PC-3 (cell line): ENCODE data around the gene ADARB2. TPM values are rescaled to one million over a fixed set of nuclear protein-coding genes. Genes with fewer than 3 reads are reported as not detected.
"Not testable (repeated sequence)": the region's sequence is repeated elsewhere in the genome, so short reads cannot be mapped to it uniquely, and the experiment has no call there.

ENCODE experiments used
- ATAC-seq: fragments of 200-7000 bp; cut with Tn5 transposase; 2 replicates; pipeline ENCODE4 v1.9.1; 2020; ENCODE audit warnings: mild to moderate bottlenecking, moderate library complexity
- BruUV-seq: library from RNA; stranded (reverse); fragments of 400-500 nt; replicated peaks from 2 replicates; lab custom pipeline; 2021; lab: Mats Ljungman, UMichigan
- CTCF ChIA-PET: fragments of 300-600 bp; sonication (Branson Sonifier 250); formaldehyde crosslinking; loops from one replicate; lab custom pipeline; 2022; ENCODE audit warnings: antibody characterized with exemption; lab: Charles Lee
- POLR2A ChIA-PET: fragments of 300-600 bp; sonication (Branson Sonifier 250); formaldehyde crosslinking; loops from one replicate; lab custom pipeline; 2022; ENCODE audit warnings: antibody characterized with exemption; ENCODE audit not compliant: unreplicated experiment; lab: Charles Lee
- DNase-seq: peaks from one replicate; pipeline ENCODE4 v3.0.0-alpha.2; 2015
- H2AFZ ChIP-seq: fragments of 300-600 bp; sonication (generic); 2 replicates; pipeline ENCODE4 v1.6.0; 2016; ENCODE audit warnings: antibody characterized with exemption, low read length
- H3F3A ChIP-seq: fragments of 300-600 bp; sonication (generic); one replicate; pipeline ENCODE4 v1.6.0; 2017; ENCODE audit warnings: antibody characterized with exemption, low read length, control low read depth, mild to moderate bottlenecking; ENCODE audit not compliant: unreplicated experiment
- H3K27ac ChIP-seq: fragments of 300-600 bp; sonication (generic); 2 replicates; pipeline ENCODE4 v1.5.1; 2016; ENCODE audit warnings: mild to moderate bottlenecking, low read length
- H3K27me3 ChIP-seq: fragments of 300-600 bp; sonication (generic); 2 replicates; pipeline ENCODE4 v1.6.1; 2016; ENCODE audit warnings: low read length, mixed read lengths
- H3K36me3 ChIP-seq: fragments of 300-600 bp; sonication (generic); 2 replicates; pipeline ENCODE4 v1.6.1; 2016; ENCODE audit warnings: low read depth, mixed run types, low read length, mixed read lengths
- H3K4me1 ChIP-seq: fragments of 300-600 bp; sonication (generic); 2 replicates; pipeline ENCODE4 v1.5.1; 2016; ENCODE audit warnings: low read length; ENCODE audit not compliant: insufficient read depth
- H3K4me2 ChIP-seq: fragments of 300-600 bp; sonication (generic); 2 replicates; pipeline ENCODE4 v1.6.0; 2016; ENCODE audit warnings: low read length
- H3K4me3 ChIP-seq: fragments of 300-600 bp; sonication (generic); 2 replicates; pipeline ENCODE4 v1.5.1; 2016; ENCODE audit warnings: mild to moderate bottlenecking, low read length, mixed read lengths
- H3K79me2 ChIP-seq: fragments of 300-600 bp; sonication (generic); 2 replicates; pipeline ENCODE4 v1.6.1; 2017; ENCODE audit warnings: low read length, mixed read lengths
- H3K9ac ChIP-seq: fragments of 300-600 bp; sonication (generic); 2 replicates; pipeline ENCODE4 v1.6.0; 2016; ENCODE audit warnings: mild to moderate bottlenecking, low read length
- H3K9me2 ChIP-seq: fragments of 300-600 bp; sonication (generic); replicated peaks from 2 replicates; pipeline ENCODE4 v1.6.1; 2016; ENCODE audit warnings: mixed run types, low read length, mixed read lengths
- H3K9me3 ChIP-seq: fragments of 300-600 bp; sonication (generic); 2 replicates; pipeline ENCODE4 v1.6.1; 2016; ENCODE audit warnings: low read length, mixed read lengths
- H4K20me1 ChIP-seq: fragments of 300-600 bp; sonication (generic); 2 replicates; pipeline ENCODE4 v1.6.1; 2016; ENCODE audit warnings: low read length, mixed read lengths
- EZH2 ChIP-seq: fragments of 300-600 bp; sonication (generic); IDR thresholded peaks from one replicate; pipeline ENCODE4 v1.6.1; 2017; ENCODE audit warnings: antibody characterized with exemption, mild to moderate bottlenecking, low read length; ENCODE audit not compliant: unreplicated experiment
- EZH2phosphoT487 ChIP-seq: fragments of 300-600 bp; sonication (generic); IDR thresholded peaks from 2 replicates; pipeline ENCODE4 v1.6.1; 2018; ENCODE audit warnings: mild to moderate bottlenecking, antibody characterized with exemption, low read length, borderline replicate concordance
- intact Hi-C: fragments of 100-400 bp; cut with micrococcal nuclease; formaldehyde crosslinking; loops from 2 replicates; pipeline ENCODE4 v1.9.0; 2023
- total RNA-seq: library from RNA; depleted of rRNA; stranded (reverse); fragments of >200 nt; gene quantifications from 2 replicates; pipeline ENCODE4 v1.2.3, GENCODE V29; 2014
- TF ChIP-seq, protein P1 (sequence below): fragments of 300-600 bp; sonication (generic); conservative IDR thresholded peaks from 2 replicates; pipeline ENCODE4 v1.5.1; 2017; ENCODE audit warnings: antibody characterized with exemption, low read depth, mild to moderate bottlenecking, low read length

ADARB2 gene
- total RNA-seq, 1 experiment from 2014 or later = not detected

DNA sequence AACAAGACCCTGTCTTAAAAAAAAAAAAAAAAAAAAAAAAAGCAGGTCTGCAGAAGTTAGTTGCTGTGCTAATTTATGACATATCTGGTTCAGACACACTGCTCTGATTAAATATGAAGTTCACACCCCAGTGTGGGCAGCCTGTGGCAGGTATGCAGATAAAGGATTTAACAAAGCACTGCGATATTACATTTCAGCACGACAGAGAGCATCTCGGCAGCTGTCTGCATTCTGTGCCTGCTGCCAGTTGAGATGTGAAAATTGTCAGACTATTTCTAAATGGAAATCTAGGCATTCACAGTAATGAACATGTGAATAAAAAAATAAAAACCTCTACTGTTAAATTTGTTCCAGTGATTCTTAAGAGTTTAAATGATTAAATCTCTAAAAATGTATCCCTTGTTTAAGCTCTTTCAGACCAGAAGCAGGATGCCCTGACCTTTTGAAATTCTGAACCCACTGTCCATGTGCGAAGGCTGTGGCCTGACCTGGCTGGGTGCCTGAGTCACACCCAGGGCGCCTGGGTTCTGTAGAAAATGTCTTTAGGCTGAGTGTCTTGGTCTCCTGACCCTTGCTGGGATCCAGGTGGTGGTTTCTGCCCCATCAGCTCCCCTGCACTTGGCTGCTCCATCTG, 408.2 kb downstream of the ADARB2 start:
- Histone ChIP-seq H3K9me2 (no peaks in the 10 kb centered on the region), H3K27me3 (peaks cover 10% of the 10 kb centered on the region; the same call in 1 of the 2 replicates), H3F3A (no peaks in the 10 kb centered on the region), H3K36me3 (no peaks in the 10 kb centered on the region), H2AFZ (no peak overlapping the region), H3K9me3 (no peaks in the 10 kb centered on the region), H3K79me2 (no peaks in the 10 kb centered on the region), H3K4me1 (no peaks in the 10 kb centered on the region), H3K9ac (no peak overlapping the region), H3K4me3 (no peak overlapping the region), H3K4me2 (no peak overlapping the region), H3K27ac (no peak overlapping the region), H4K20me1 (no peaks in the 10 kb centered on the region)
- no peak for DNase-seq
- no peak for TF ChIP-seq EZH2
- TF ChIP-seq, protein P1, sequence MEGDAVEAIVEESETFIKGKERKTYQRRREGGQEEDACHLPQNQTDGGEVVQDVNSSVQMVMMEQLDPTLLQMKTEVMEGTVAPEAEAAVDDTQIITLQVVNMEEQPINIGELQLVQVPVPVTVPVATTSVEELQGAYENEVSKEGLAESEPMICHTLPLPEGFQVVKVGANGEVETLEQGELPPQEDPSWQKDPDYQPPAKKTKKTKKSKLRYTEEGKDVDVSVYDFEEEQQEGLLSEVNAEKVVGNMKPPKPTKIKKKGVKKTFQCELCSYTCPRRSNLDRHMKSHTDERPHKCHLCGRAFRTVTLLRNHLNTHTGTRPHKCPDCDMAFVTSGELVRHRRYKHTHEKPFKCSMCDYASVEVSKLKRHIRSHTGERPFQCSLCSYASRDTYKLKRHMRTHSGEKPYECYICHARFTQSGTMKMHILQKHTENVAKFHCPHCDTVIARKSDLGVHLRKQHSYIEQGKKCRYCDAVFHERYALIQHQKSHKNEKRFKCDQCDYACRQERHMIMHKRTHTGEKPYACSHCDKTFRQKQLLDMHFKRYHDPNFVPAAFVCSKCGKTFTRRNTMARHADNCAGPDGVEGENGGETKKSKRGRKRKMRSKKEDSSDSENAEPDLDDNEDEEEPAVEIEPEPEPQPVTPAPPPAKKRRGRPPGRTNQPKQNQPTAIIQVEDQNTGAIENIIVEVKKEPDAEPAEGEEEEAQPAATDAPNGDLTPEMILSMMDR = no peak
- no peak for TF ChIP-seq EZH2phosphoT487
- CTCF ChIA-PET = no interaction called here
- POLR2A ChIA-PET = no interaction called here
- intact Hi-C loops = no loop called here
- no TSS peak for BruUV-seq
- no peak for ATAC-seq

DNA sequence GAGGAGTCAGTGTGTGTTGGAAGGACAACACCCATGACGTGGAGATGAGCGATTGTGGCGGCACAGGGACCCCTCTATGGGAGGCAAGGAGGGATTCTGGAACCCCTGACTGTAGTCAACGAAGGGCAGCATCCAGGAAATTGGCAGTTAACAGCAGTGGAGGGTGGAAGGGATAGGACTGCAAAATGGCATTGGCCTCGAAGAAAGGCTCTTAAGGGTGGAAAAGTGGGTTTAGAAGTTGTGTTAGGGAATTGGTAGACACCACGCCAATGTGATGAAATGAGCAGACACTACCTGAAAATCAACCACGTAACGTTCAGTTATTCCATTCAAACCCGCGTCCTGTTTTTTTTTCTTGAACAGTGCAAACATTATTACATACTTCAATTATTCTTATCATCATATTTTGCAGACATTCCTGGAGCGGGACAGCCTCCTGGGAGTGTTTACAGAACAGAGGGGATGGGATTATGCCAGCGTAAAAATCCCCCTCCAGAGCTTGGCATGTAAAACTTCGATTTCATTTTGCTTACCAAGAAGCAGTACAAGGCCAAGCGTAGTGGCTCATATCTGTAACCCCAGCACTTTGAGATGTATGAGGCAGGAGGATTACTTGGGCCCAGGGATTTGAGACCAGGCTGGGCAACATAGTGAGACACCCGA, 409.0 kb downstream of the ADARB2 start:
- Histone ChIP-seq H3K4me2 (no peak overlapping the region), H3K9me3 (no peaks in the 10 kb centered on the region), H3F3A (no peaks in the 10 kb centered on the region), H3K79me2 (no peaks in the 10 kb centered on the region), H3K9me2 (no peaks in the 10 kb centered on the region), H2AFZ (no peak overlapping the region), H3K9ac (no peak overlapping the region), H4K20me1 (no peaks in the 10 kb centered on the region), H3K4me3 (no peak overlapping the region), H3K27ac (no peak overlapping the region), H3K27me3 (0 out of 2 replicates have a peak, but pooled peaks cover 4% of the 10 kb centered on the region), H3K36me3 (no peaks in the 10 kb centered on the region), H3K4me1 (no peaks in the 10 kb centered on the region)
- TF ChIP-seq EZH2 = no peak
- TF ChIP-seq, protein P1 = no peak
- no peak for TF ChIP-seq EZH2phosphoT487
- ChIA-PET POLR2A (no interaction called here), CTCF (no interaction called here)
- intact Hi-C loops = no loop called here
- BruUV-seq = no TSS peak
- ATAC-seq (no peak), DNase-seq (no peak)

DNA sequence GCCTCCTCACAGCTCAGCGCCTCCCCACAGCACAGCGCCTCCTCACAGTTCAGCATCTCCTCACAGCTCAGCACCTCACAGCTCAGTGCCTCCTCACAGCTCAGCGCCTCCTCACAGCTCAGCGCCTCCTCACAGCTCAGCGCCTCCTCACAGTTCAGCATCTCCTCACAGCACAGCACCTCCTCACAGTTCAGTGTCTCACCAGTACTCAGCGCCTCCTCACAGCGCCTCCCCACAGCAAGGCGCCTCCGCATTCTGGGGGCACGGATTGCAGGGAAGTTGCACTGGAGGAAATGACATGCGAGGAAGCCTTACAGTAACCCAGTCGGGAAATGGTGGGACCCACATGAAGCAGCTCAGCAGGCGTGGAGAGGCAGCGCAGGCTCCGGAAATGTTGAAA, 409.6 kb downstream of the ADARB2 start:
- H3K9me3 ChIP-seq = no peaks in the 10 kb centered on the region
- H3K27me3 ChIP-seq = no peaks in the 10 kb centered on the region
- intact Hi-C loops = no loop called here
- POLR2A ChIA-PET = no interaction called here
- no peak overlapping the region for H3K4me3 ChIP-seq
- no peak for TF ChIP-seq EZH2
- TF ChIP-seq EZH2phosphoT487 = no peak
- TF ChIP-seq, protein P1 = no peak
- no peak overlapping the region for H3K9ac ChIP-seq
- H3K9me2 ChIP-seq = no peaks in the 10 kb centered on the region
- no peaks in the 10 kb centered on the region for H3K79me2 ChIP-seq
- no peaks in the 10 kb centered on the region for H4K20me1 ChIP-seq
- no peak overlapping the region for H2AFZ ChIP-seq
- no peaks in the 10 kb centered on the region for H3F3A ChIP-seq
- no peak for DNase-seq
- no peaks in the 10 kb centered on the region for H3K36me3 ChIP-seq
- CTCF ChIA-PET = no interaction called here
- H3K4me2 ChIP-seq = no peak overlapping the region
- H3K4me1 ChIP-seq = no peaks in the 10 kb centered on the region
- no peak for ATAC-seq
- no peak overlapping the region for H3K27ac ChIP-seq
- BruUV-seq = no TSS peak

DNA sequence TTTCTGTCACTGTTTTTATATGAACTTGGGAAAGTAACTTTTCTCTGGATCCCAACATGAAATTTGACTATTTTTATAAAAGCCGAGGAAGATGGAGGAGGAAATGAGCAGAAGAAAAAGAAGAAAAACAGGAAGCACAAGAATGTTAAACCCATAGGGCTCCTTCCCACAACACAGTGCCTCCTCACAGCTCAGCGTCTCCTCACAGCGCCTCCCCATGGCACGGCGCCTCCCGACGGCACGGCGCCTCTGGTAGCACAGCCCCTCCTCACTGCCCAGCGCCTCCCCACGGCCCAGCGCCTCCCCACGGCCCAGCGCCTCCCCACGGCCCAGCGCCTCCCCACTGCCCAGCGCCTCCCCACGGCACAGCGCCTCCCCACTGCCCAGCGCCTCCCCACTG, 410.8 kb downstream of the ADARB2 start:
- CTCF ChIA-PET, H3K36me3 ChIP-seq, intact Hi-C loops, H4K20me1 ChIP-seq, DNase-seq, H3F3A ChIP-seq, H3K27me3 ChIP-seq, H3K79me2 ChIP-seq, H3K9me2 ChIP-seq, H2AFZ ChIP-seq, H3K9me3 ChIP-seq, ATAC-seq, H3K27ac ChIP-seq, H3K4me2 ChIP-seq, H3K4me1 ChIP-seq, H3K9ac ChIP-seq, BruUV-seq, H3K4me3 ChIP-seq, POLR2A ChIA-PET: not testable (repeated sequence)
